Measurements from ENCODE around the gene ATXN3L.

ATXN3L gene

GRCh38 chrX:13341491-13342101 is 21.7 kb upstream of the ATXN3L start:
- no peaks in the 10 kb centered on the region for H3K36me3 ChIP-seq (ENCODE audit: control insufficient read depth in 1 of 2, insufficient read depth in 2 of 2, low read length in 2 of 2)
- no peak overlapping the region for H3K4me3 ChIP-seq (ENCODE audit: low read depth in 1 of 2, low read length in 2 of 2)
- H3K9me3 ChIP-seq (ENCODE audit: control insufficient read depth in 1 of 2, low read length in 2 of 2): no peaks in the 10 kb centered on the region
- H3K4me1 ChIP-seq (ENCODE audit: control insufficient read depth in 1 of 2, insufficient read depth in 2 of 2, low read length in 2 of 2): peaks cover 0 to 4% of the 10 kb centered on the region in 2 donors
- no peak overlapping the region for H3K27ac ChIP-seq (ENCODE audit: low read length)
- H3K27me3 ChIP-seq (ENCODE audit: low read depth, low read length): no peaks in the 10 kb centered on the region

GRCh38 chrX:13340182-13340791 is 20.4 kb upstream of the ATXN3L start:
- Histone ChIP-seq H3K4me3 (ENCODE audit: low read depth in 1 of 2, low read length in 2 of 2) (no peak overlapping the region), H3K27me3 (ENCODE audit: low read depth, low read length) (no peaks in the 10 kb centered on the region), H3K4me1 (ENCODE audit: control insufficient read depth in 1 of 2, insufficient read depth in 2 of 2, low read length in 2 of 2) (peaks cover 0 to 4% of the 10 kb centered on the region in 2 donors), H3K27ac (ENCODE audit: low read length) (no peak overlapping the region), H3K36me3 (ENCODE audit: control insufficient read depth in 1 of 2, insufficient read depth in 2 of 2, low read length in 2 of 2) (no peaks in the 10 kb centered on the region), H3K9me3 (ENCODE audit: control insufficient read depth in 1 of 2, low read length in 2 of 2) (no peaks in the 10 kb centered on the region)

- H3K4me1 ChIP-seq (ENCODE audit: control insufficient read depth in 1 of 2, insufficient read depth in 2 of 2, low read length in 2 of 2): peaks cover 0 to 4% of the 10 kb centered on the region in 2 donors
- H3K4me3 ChIP-seq (ENCODE audit: low read depth in 1 of 2, low read length in 2 of 2): no peak overlapping the region
- H3K36me3 ChIP-seq (ENCODE audit: control insufficient read depth in 1 of 2, insufficient read depth in 2 of 2, low read length in 2 of 2): no peaks in the 10 kb centered on the region
- no peak overlapping the region for H3K27ac ChIP-seq (ENCODE audit: low read length)
- H3K9me3 ChIP-seq (ENCODE audit: control insufficient read depth in 1 of 2, low read length in 2 of 2): no peaks in the 10 kb centered on the region
- no peaks in the 10 kb centered on the region for H3K27me3 ChIP-seq (ENCODE audit: low read depth, low read length)
These were observed 19.8 kb upstream of the ATXN3L start for GRCh38 chrX:13339607-13340006.

- no peaks in the 10 kb centered on the region for H3K27me3 ChIP-seq (ENCODE audit: low read depth, low read length)
- H3K4me3 ChIP-seq (ENCODE audit: low read depth in 1 of 2, low read length in 2 of 2): no peak overlapping the region
- H3K9me3 ChIP-seq (ENCODE audit: control insufficient read depth in 1 of 2, low read length in 2 of 2): no peaks in the 10 kb centered on the region
- H3K27ac ChIP-seq (ENCODE audit: low read length): no peak overlapping the region
- no peaks in the 10 kb centered on the region for H3K36me3 ChIP-seq (ENCODE audit: control insufficient read depth in 1 of 2, insufficient read depth in 2 of 2, low read length in 2 of 2)
- peaks cover 0 to 4% of the 10 kb centered on the region in 2 donors for H3K4me1 ChIP-seq (ENCODE audit: control insufficient read depth in 1 of 2, insufficient read depth in 2 of 2, low read length in 2 of 2)
These were observed 19.2 kb upstream of the ATXN3L start for GRCh38 chrX:13338996-13339515.

DNA sequence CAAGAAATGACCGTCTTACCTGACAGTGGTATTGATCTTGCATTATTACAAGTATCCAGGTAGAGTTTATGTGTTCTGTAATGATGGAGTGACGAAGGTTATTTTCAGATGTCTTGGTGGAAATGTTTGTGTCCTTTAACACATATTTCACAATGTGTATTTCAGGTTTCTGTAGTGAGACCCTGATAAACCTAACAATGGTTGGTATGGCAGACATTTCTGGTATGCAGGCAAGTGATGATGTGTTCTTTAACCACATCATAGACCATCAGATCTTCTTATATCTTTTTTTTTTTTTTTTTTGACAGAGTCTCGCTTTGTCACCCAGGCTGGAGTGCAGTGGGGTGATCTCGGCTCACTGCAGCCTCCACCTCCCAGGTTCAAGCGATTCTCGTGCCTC is 14.6 kb upstream of the ATXN3L start:
- no peaks in the 10 kb centered on the region for H3K36me3 ChIP-seq (ENCODE audit: control insufficient read depth in 1 of 2, insufficient read depth in 2 of 2, low read length in 2 of 2)
- no peak overlapping the region for H3K4me3 ChIP-seq (ENCODE audit: low read depth in 1 of 2, low read length in 2 of 2)
- no peaks in the 10 kb centered on the region for H3K9me3 ChIP-seq (ENCODE audit: control insufficient read depth in 1 of 2, low read length in 2 of 2)
- peaks cover 0 to 4% of the 10 kb centered on the region in 2 donors for H3K4me1 ChIP-seq (ENCODE audit: control insufficient read depth in 1 of 2, insufficient read depth in 2 of 2, low read length in 2 of 2)
- no peaks in the 10 kb centered on the region for H3K27me3 ChIP-seq (ENCODE audit: low read depth, low read length)
- H3K27ac ChIP-seq (ENCODE audit: low read length): no peak overlapping the region

- Histone ChIP-seq H3K4me1 (ENCODE audit: control insufficient read depth in 1 of 2, insufficient read depth in 2 of 2, low read length in 2 of 2) (no peaks in the 10 kb centered on the region), H3K27ac (ENCODE audit: low read length) (no peak overlapping the region)
These were observed 10.6 kb upstream of the ATXN3L start for GRCh38 chrX:13330446-13330845.

DNA sequence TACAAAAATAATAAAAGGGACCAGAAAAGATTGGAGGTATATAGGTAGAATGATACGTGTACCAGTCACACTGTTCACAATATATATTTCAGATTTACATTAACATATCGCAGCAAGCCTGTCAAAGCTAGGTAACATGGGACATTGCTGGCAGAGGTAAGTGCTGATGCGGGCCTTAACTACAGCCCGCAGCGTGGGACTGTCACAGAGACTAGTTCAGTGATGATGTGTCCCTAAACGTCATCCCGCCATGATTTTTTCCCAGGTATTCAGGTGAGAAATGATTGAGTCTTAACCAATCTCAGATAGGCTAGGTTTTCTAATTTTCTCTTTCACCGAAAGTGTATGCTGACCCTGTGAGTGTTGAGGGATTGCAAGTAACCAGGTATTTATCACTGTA is 7.8 kb upstream of the ATXN3L start:
- Histone ChIP-seq H3K9me3 (ENCODE audit: control insufficient read depth in 1 of 2, low read length in 2 of 2) (no peaks in the 10 kb centered on the region), H3K27ac (ENCODE audit: low read length) (no peak overlapping the region), H3K4me1 (ENCODE audit: control insufficient read depth in 1 of 2, insufficient read depth in 2 of 2, low read length in 2 of 2) (no peaks in the 10 kb centered on the region), H3K27me3 (ENCODE audit: low read depth, low read length) (no peaks in the 10 kb centered on the region), H3K36me3 (ENCODE audit: control insufficient read depth in 1 of 2, insufficient read depth in 2 of 2, low read length in 2 of 2) (no peaks in the 10 kb centered on the region), H3K4me3 (ENCODE audit: low read depth in 1 of 2, low read length in 2 of 2) (no peak overlapping the region)

More at GRCh38 chrX:13330446-13330845, 10.6 kb upstream of the ATXN3L start:
- Histone ChIP-seq H3K36me3 (ENCODE audit: control insufficient read depth in 1 of 2, insufficient read depth in 2 of 2, low read length in 2 of 2) (no peaks in the 10 kb centered on the region), H3K4me3 (ENCODE audit: low read depth in 1 of 2, low read length in 2 of 2) (no peak overlapping the region), H3K9me3 (ENCODE audit: control insufficient read depth in 1 of 2, low read length in 2 of 2) (no peaks in the 10 kb centered on the region), H3K27me3 (ENCODE audit: low read depth, low read length) (no peaks in the 10 kb centered on the region)

DNA sequence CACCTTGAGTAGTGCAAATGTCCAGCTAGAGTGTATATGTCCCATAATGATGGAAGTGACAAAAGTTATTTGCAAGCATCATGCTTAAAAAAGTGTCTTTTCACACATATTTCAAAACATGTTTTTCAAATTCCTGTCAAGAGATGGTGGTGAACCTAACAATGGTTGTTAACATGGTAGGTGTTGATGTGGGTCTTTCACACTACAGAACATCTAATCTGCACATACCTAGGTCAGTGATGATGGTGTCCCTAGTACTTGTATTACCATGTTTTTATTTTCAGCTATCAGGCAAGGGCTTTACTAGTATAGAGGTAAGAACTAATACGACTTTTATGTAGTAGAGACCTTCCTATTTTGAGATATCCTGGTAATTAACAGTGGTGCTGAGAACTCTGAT is 3.4 kb upstream of the ATXN3L start:
- Histone ChIP-seq H3K27ac (ENCODE audit: low read length) (no peak overlapping the region), H3K36me3 (ENCODE audit: control insufficient read depth in 1 of 2, insufficient read depth in 2 of 2, low read length in 2 of 2) (no peaks in the 10 kb centered on the region), H3K4me3 (ENCODE audit: low read depth in 1 of 2, low read length in 2 of 2) (no peak overlapping the region), H3K27me3 (ENCODE audit: low read depth, low read length) (no peaks in the 10 kb centered on the region), H3K9me3 (ENCODE audit: control insufficient read depth in 1 of 2, low read length in 2 of 2) (no peaks in the 10 kb centered on the region), H3K4me1 (ENCODE audit: control insufficient read depth in 1 of 2, insufficient read depth in 2 of 2, low read length in 2 of 2) (no peaks in the 10 kb centered on the region)

DNA sequence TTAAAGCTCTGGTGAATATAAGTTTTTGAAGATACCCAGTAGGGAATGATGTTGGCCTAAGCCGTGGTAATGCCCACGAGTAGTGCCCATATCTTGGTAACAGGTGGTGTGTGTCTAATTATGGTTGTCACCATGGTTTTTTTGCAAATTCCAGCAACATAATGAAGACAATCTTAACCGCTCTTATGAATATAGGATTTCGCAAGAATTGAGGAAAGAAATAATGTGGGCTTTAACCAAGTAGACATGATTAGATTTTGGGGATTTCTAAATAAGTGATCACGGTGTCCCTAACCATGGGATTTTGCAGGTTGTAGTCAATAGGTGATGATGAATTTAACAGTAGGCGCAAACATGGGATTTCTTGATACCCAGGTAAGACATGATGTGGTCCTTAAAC is 2.5 kb downstream of the ATXN3L start:
- H3K27me3 ChIP-seq (ENCODE audit: low read depth, low read length): no peaks in the 10 kb centered on the region
- no peaks in the 10 kb centered on the region for H3K36me3 ChIP-seq (ENCODE audit: control insufficient read depth in 1 of 2, insufficient read depth in 2 of 2, low read length in 2 of 2)
- H3K4me3 ChIP-seq (ENCODE audit: low read depth in 1 of 2, low read length in 2 of 2): no peak overlapping the region
- no peak overlapping the region for H3K27ac ChIP-seq (ENCODE audit: low read length)
- H3K9me3 ChIP-seq (ENCODE audit: control insufficient read depth in 1 of 2, low read length in 2 of 2): no peaks in the 10 kb centered on the region
- no peaks in the 10 kb centered on the region for H3K4me1 ChIP-seq (ENCODE audit: control insufficient read depth in 1 of 2, insufficient read depth in 2 of 2, low read length in 2 of 2)

- Histone ChIP-seq H3K36me3 (ENCODE audit: control insufficient read depth in 1 of 2, insufficient read depth in 2 of 2, low read length in 2 of 2) (no peaks in the 10 kb centered on the region), H3K27me3 (ENCODE audit: low read depth, low read length) (no peaks in the 10 kb centered on the region), H3K4me3 (ENCODE audit: low read depth in 1 of 2, low read length in 2 of 2) (no peak overlapping the region), H3K4me1 (ENCODE audit: control insufficient read depth in 1 of 2, insufficient read depth in 2 of 2, low read length in 2 of 2) (no peaks in the 10 kb centered on the region), H3K27ac (ENCODE audit: low read length) (no peak overlapping the region), H3K9me3 (ENCODE audit: control insufficient read depth in 1 of 2, low read length in 2 of 2) (no peaks in the 10 kb centered on the region)
These were observed 8.3 kb downstream of the ATXN3L start for GRCh38 chrX:13311560-13311959.

GRCh38 chrX:13309631-13310030 is 10.2 kb downstream of the ATXN3L start:
- no peak overlapping the region for H3K27ac ChIP-seq (ENCODE audit: low read length)
- no peaks in the 10 kb centered on the region for H3K4me1 ChIP-seq (ENCODE audit: control insufficient read depth in 1 of 2, insufficient read depth in 2 of 2, low read length in 2 of 2)
- H3K27me3 ChIP-seq (ENCODE audit: low read depth, low read length): no peaks in the 10 kb centered on the region
- H3K36me3 ChIP-seq (ENCODE audit: control insufficient read depth in 1 of 2, insufficient read depth in 2 of 2, low read length in 2 of 2): no peaks in the 10 kb centered on the region
- no peak overlapping the region for H3K4me3 ChIP-seq (ENCODE audit: low read depth in 1 of 2, low read length in 2 of 2)
- H3K9me3 ChIP-seq (ENCODE audit: control insufficient read depth in 1 of 2, low read length in 2 of 2): no peaks in the 10 kb centered on the region

DNA sequence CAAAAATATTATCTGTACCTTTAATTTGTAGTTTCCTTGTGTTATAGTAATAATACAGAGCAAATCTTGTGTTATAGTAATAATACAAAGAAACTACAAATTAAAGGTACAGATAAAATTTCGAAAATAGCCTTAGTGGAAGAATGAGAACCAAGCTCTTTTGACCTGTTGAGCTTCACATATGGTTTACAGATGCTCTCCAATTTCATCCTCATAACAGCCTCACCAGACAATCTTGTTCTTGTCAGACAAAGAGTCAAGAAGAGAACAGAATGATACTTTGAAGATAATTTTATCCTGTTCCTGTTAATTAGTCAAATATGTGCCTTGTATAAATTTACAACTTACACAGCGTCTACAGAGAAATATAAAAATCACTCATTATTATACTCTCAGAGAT is 12.8 kb downstream of the ATXN3L start:
- Histone ChIP-seq H3K27me3 (ENCODE audit: low read depth, low read length) (no peaks in the 10 kb centered on the region), H3K9me3 (ENCODE audit: control insufficient read depth in 1 of 2, low read length in 2 of 2) (no peaks in the 10 kb centered on the region), H3K36me3 (ENCODE audit: control insufficient read depth in 1 of 2, insufficient read depth in 2 of 2, low read length in 2 of 2) (no peaks in the 10 kb centered on the region), H3K27ac (ENCODE audit: low read length) (no peak overlapping the region), H3K4me1 (ENCODE audit: control insufficient read depth in 1 of 2, insufficient read depth in 2 of 2, low read length in 2 of 2) (no peaks in the 10 kb centered on the region), H3K4me3 (ENCODE audit: low read depth in 1 of 2, low read length in 2 of 2) (no peak overlapping the region)

All from muscle layer of duodenum (tissue), 2 donors.